Fibroblast of lung (primary cell): ENCODE data around the gene SH3RF1. TPM values are rescaled to one million over a fixed set of nuclear protein-coding genes. Genes with fewer than 3 reads are reported as not detected.

Experiments used
- DNase-seq, 2 donors: peaks; one replicate each; pipeline versions ENCODE4 v3.0.0 to v3.0.0-alpha.2; 2010; ENCODE audit warnings: low read depth in 2 of 2
- H2AFZ ChIP-seq: 2 replicates; pipeline ENCODE4 v1.5.1; 2012; ENCODE audit warnings: low read length, control low read depth, inconsistent platforms
- H3K27ac ChIP-seq: 2 replicates; pipeline ENCODE4 v1.5.1; 2011; ENCODE audit warnings: low read length, control low read depth; ENCODE audit not compliant: insufficient read depth
- H3K27me3 ChIP-seq: 2 replicates; pipeline ENCODE4 v1.5.1; 2011; ENCODE audit warnings: mild to moderate bottlenecking, low read length; ENCODE audit not compliant: control insufficient read depth, insufficient read depth
- H3K36me3 ChIP-seq: 2 replicates; pipeline ENCODE4 v1.5.1; 2011; ENCODE audit warnings: low read length; ENCODE audit not compliant: control insufficient read depth, insufficient read depth
- H3K4me1 ChIP-seq: 2 replicates; pipeline ENCODE4 v1.5.1; 2011; ENCODE audit warnings: low read length; ENCODE audit not compliant: control insufficient read depth, insufficient read depth; ENCODE audit errors: extremely low read depth
- H3K4me2 ChIP-seq: 2 replicates; pipeline ENCODE4 v1.5.1; 2011; ENCODE audit warnings: low read length, control low read depth; ENCODE audit not compliant: insufficient read depth; ENCODE audit errors: extremely low read depth
- H3K4me3 ChIP-seq, 4 experiments: fragments of 200-600 bp in 1 of 4; sonication (generic) in 1 of 4; replicated peaks in 1 of 4; 2 replicates each; pipeline ENCODE4 v1.5.1; 2011 to 2016; ENCODE audit warnings: low read length in 4 of 4, low read depth in 3 of 4, mild to moderate bottlenecking in 3 of 4, control low read depth in 2 of 4, inconsistent platforms in 1 of 4, mixed read lengths in 1 of 4; ENCODE audit not compliant: insufficient read depth in 1 of 4; ENCODE audit errors: control extremely low read depth in 1 of 4
- H3K79me2 ChIP-seq: 2 replicates; pipeline ENCODE4 v1.5.1; 2012; ENCODE audit warnings: mild to moderate bottlenecking, low read length, inconsistent platforms; ENCODE audit not compliant: control insufficient read depth, insufficient read depth
- H3K9ac ChIP-seq: 2 replicates; pipeline ENCODE4 v1.5.1; 2011; ENCODE audit warnings: mild to moderate bottlenecking, low read length, control low read depth; ENCODE audit not compliant: insufficient read depth
- H3K9me3 ChIP-seq: 2 replicates; pipeline ENCODE4 v1.5.1; 2012; ENCODE audit warnings: low read depth, low read length; ENCODE audit not compliant: control insufficient read depth, insufficient read depth
- H4K20me1 ChIP-seq: 2 replicates; pipeline ENCODE4 v1.5.1; 2011; ENCODE audit warnings: low read length; ENCODE audit not compliant: control insufficient read depth, insufficient read depth; ENCODE audit errors: extremely low read depth
- EZH2 ChIP-seq: IDR thresholded peaks from 2 replicates; pipeline ENCODE4 v1.5.1; 2012; ENCODE audit warnings: low read length, control low read depth, mild to moderate bottlenecking; ENCODE audit errors: missing control alignments
- polyA plus RNA-seq, 2 donors: library from polyadenylated mRNA; depleted of rRNA in 1 of 2; stranded (reverse) in 1 of 2; unstranded in 1 of 2; fragments of >200 nt; gene quantifications; 2 replicates each; pipeline ENCODE4 v1.2.1, GENCODE V29; 2011 to 2012; ENCODE audit warnings: missing spikeins in 1 of 2
- total RNA-seq: library from RNA; depleted of rRNA; stranded (reverse); fragments of >200 nt; gene quantifications from 2 replicates; pipeline ENCODE4 v1.2.1, GENCODE V29; 2014
- TF ChIP-seq, protein P1 (sequence below), 2 donors: IDR thresholded peaks in 1 of 2; conservative IDR thresholded peaks in 1 of 2; 1 replicate in 1 of 2; 2 replicates in 1 of 2; pipeline ENCODE4 v1.5.1; 2011 to 2012; ENCODE audit warnings: low read length in 2 of 2, control low read depth in 1 of 2, inconsistent platforms in 1 of 2, low read depth in 1 of 2, mild to moderate bottlenecking in 1 of 2

SH3RF1 gene
- total and polyA plus RNA-seq, 2 donors (not counting 1 experiment from before 2014, with no cell fraction given), result 13.0 to 18.8 TPM

DNA sequence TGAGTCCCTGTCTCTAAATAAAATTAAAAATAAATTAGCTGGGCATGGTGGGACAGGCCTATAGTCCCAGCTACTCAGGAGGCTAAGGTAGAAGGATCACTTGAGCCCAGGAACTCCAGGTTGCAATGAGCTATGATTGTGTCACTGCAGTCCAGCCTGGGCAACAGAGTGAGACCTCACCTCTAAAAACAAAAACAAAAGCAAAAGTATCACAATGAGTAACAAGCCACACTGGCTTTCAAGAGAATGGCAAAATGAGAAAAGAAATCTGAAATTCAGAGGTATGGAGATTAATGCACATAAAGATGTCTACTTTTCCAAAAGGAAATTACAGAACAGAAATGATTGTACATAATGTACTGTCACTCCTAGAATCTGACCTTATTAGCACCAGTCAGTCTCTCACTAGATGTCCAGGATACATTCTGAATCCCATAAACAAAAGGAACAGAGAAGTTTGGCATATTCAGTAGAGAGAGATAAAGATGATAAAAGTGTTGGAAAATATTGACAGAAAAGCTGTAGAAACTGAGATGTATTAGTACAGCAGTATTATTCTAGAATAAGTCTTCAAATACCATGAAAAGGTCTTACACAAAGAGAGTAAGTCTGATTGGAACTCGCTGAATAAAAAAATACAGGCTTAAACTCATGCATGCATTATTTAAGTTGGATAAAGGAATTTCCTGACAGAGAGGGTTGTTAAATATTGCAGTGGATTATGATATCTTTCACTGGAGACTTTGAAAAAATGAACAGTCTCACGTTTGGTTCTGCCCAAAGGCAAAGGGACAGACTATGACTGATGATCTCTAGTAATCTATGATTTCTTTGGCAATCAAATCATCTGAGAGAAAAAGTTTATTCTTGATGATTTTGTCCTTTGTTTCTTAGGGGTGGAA lies 102.5 kb downstream of the SH3RF1 start:
- Histone ChIP-seq H3K4me1 (peaks cover 7% of the 10 kb centered on the region), H2AFZ (no peak overlapping the region), H3K9me3 (no peaks in the 10 kb centered on the region), H3K79me2 (peaks cover 45% of the 10 kb centered on the region), H3K27me3 (no peaks in the 10 kb centered on the region), H4K20me1 (no peaks in the 10 kb centered on the region), H3K4me3 (no peak overlapping the region), H3K27ac (no peak overlapping the region), H3K9ac (no peak overlapping the region), H3K4me2 (no peak overlapping the region), H3K36me3 (no peaks in the 10 kb centered on the region)
- DNase-seq, result no peak
- TF ChIP-seq EZH2, result no peak
- TF ChIP-seq, protein P1, sequence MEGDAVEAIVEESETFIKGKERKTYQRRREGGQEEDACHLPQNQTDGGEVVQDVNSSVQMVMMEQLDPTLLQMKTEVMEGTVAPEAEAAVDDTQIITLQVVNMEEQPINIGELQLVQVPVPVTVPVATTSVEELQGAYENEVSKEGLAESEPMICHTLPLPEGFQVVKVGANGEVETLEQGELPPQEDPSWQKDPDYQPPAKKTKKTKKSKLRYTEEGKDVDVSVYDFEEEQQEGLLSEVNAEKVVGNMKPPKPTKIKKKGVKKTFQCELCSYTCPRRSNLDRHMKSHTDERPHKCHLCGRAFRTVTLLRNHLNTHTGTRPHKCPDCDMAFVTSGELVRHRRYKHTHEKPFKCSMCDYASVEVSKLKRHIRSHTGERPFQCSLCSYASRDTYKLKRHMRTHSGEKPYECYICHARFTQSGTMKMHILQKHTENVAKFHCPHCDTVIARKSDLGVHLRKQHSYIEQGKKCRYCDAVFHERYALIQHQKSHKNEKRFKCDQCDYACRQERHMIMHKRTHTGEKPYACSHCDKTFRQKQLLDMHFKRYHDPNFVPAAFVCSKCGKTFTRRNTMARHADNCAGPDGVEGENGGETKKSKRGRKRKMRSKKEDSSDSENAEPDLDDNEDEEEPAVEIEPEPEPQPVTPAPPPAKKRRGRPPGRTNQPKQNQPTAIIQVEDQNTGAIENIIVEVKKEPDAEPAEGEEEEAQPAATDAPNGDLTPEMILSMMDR (conservative IDR thresholded peaks at IDR 0.05 in 1 of 2, IDR thresholded peaks at IDR 0.05 in 1 of 2; ENCODE audit: low read depth in 1 of 2, low read length in 2 of 2), result no peak

DNA sequence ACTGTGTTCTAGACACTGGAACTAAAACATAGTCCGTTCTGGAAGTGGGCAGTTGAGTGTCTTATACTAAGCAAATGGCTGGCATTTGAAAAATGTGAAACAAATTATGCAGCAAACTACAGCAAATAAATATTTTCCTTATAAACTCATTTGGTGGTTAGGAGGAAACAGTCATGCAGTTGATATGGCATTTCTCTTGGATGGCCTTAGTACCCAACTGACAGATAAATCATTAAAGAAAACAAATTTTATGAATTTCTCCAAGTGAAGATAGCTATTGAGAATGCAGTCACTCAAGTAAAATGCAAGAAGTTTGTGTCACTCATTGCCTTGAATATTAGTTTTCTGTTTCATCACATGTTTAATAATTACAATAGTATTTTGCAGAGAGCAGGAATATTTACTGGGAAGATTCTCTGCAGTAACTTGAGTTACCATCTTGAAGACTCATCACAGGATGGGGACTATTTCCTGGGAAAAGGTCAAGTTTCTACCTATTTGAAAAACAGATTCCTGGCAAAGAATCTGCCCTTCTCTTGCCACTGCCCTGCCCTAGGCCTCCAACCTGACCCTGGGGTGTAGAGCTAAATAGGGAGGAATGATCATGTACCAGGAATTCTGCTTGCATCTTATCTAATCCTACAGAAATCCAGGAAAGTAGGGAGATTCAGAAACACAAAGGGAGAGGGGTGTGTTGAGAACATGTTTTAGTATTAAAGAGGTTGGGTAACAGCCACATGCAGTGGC lies 105.9 kb downstream of the SH3RF1 start:
- no peaks in the 10 kb centered on the region for H4K20me1 ChIP-seq
- H3K4me3 ChIP-seq, result no peak overlapping the region

More for the DNA sequence above, 105.9 kb downstream of the SH3RF1 start:
- Histone ChIP-seq H3K27ac (no peak overlapping the region), H3K9me3 (no peaks in the 10 kb centered on the region), H3K4me1 (peaks cover 9% of the 10 kb centered on the region), H3K4me2 (no peak overlapping the region), H3K79me2 (peaks cover 39% of the 10 kb centered on the region), H2AFZ (no peak overlapping the region), H3K36me3 (no peaks in the 10 kb centered on the region), H3K9ac (no peak overlapping the region), H3K27me3 (no peaks in the 10 kb centered on the region)
- TF ChIP-seq, protein P1 (conservative IDR thresholded peaks at IDR 0.05 in 1 of 2, IDR thresholded peaks at IDR 0.05 in 1 of 2; ENCODE audit: low read depth in 1 of 2, low read length in 2 of 2), result no peak
- TF ChIP-seq EZH2, result no peak
- DNase-seq, result peak in 1 of 2 donors; percentile 72
